ENCODE results near the gene WWC2. TPM values are rescaled to one million over a fixed set of nuclear protein-coding genes. Genes with fewer than 3 reads are reported as not detected.

Gene WWC2
- total RNA-seq, 1 experiment from 2014 or later = 80.3 TPM

DNA sequence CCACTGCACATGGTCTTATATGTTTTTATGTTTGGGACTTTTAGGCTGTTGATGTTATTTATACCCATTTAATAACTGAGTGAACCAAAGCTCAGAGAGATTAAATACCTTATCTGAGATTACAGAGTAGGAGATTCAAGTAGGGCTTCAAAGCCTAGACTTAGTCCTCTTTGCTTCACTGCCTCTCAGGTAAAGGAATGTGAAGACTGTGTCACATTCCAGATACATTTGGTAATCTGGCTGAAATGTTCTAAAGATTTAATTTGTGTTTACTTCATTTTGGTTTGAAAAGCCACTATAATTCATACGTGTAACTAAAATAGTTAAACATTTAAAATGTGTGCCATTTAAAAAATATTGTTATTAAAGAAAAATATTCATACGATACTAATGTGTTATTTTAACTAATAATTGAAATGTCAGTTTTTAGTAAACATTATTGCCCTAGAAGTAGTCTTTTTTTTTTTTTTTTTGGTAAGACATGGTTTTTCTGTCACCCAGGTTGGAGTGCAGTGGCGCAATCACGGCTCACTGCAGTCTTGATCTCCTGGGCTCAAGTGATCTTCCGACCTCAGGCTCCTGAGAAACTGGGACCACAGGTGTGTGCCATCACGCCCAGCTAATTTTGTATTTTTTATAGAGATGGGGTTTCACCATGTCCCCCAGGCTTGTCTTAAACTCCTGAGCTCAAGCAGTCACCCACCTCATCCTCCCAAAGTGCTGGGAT is 54.3 kb downstream of the WWC2 start:
- H3K36me3 ChIP-seq (ENCODE audit: control insufficient read depth, insufficient read depth, low read length) = no peaks in the 10 kb centered on the region
- no TSS peak for BruUV-seq (replicated peaks)
- CTCF ChIA-PET = no interaction called here
- H3K4me1 ChIP-seq (ENCODE audit: control insufficient read depth, insufficient read depth, low read length) = peaks cover 21% of the 10 kb centered on the region
- H3K27me3 ChIP-seq (ENCODE audit: control insufficient read depth, insufficient read depth, low read length) = no peaks in the 10 kb centered on the region
- POLR2A ChIA-PET = interaction anchor here (0.7 kb wide), 1 partner anchor 12 kb away, joined by 4 read pairs; no protein-coding TSS in a partner anchor
- H3K4me3 ChIP-seq (ENCODE audit: low read depth in 2 of 2, low read length in 2 of 2) = no peak overlapping the region
- intact Hi-C loops (cut with micrococcal nuclease; ENCODE audit: unreplicated experiment) (no loop called here), in situ Hi-C loops (cut with HindIII; ENCODE audit: low pct_unique_long_range_greater_than_20kb, low sequenced_read_pairs) (no loop called here)
- no peak for TF ChIP-seq POLR2AphosphoS5 (IDR thresholded peaks at IDR 0.05; ENCODE audit: low read depth, low read length)
- TF ChIP-seq TCF7L2 (IDR thresholded peaks at IDR 0.05; ENCODE audit: low read depth, low read length) = no peak
- no peak for TF ChIP-seq SIN3A (IDR thresholded peaks at IDR 0.05; ENCODE audit: borderline replicate concordance, insufficient read depth, low read depth, low read length)
- TF ChIP-seq, protein P1, sequence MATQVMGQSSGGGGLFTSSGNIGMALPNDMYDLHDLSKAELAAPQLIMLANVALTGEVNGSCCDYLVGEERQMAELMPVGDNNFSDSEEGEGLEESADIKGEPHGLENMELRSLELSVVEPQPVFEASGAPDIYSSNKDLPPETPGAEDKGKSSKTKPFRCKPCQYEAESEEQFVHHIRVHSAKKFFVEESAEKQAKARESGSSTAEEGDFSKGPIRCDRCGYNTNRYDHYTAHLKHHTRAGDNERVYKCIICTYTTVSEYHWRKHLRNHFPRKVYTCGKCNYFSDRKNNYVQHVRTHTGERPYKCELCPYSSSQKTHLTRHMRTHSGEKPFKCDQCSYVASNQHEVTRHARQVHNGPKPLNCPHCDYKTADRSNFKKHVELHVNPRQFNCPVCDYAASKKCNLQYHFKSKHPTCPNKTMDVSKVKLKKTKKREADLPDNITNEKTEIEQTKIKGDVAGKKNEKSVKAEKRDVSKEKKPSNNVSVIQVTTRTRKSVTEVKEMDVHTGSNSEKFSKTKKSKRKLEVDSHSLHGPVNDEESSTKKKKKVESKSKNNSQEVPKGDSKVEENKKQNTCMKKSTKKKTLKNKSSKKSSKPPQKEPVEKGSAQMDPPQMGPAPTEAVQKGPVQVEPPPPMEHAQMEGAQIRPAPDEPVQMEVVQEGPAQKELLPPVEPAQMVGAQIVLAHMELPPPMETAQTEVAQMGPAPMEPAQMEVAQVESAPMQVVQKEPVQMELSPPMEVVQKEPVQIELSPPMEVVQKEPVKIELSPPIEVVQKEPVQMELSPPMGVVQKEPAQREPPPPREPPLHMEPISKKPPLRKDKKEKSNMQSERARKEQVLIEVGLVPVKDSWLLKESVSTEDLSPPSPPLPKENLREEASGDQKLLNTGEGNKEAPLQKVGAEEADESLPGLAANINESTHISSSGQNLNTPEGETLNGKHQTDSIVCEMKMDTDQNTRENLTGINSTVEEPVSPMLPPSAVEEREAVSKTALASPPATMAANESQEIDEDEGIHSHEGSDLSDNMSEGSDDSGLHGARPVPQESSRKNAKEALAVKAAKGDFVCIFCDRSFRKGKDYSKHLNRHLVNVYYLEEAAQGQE (IDR thresholded peaks at IDR 0.05; ENCODE audit: insufficient read depth in 1 of 2, low read depth in 2 of 2, low read length in 1 of 2) = no peak
- TF ChIP-seq, protein P2, sequence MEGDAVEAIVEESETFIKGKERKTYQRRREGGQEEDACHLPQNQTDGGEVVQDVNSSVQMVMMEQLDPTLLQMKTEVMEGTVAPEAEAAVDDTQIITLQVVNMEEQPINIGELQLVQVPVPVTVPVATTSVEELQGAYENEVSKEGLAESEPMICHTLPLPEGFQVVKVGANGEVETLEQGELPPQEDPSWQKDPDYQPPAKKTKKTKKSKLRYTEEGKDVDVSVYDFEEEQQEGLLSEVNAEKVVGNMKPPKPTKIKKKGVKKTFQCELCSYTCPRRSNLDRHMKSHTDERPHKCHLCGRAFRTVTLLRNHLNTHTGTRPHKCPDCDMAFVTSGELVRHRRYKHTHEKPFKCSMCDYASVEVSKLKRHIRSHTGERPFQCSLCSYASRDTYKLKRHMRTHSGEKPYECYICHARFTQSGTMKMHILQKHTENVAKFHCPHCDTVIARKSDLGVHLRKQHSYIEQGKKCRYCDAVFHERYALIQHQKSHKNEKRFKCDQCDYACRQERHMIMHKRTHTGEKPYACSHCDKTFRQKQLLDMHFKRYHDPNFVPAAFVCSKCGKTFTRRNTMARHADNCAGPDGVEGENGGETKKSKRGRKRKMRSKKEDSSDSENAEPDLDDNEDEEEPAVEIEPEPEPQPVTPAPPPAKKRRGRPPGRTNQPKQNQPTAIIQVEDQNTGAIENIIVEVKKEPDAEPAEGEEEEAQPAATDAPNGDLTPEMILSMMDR (IDR thresholded peaks at IDR 0.05) = no peak
- DNase-seq (ENCODE audit: low read depth, low spot score) = no peak
- no peaks in the 10 kb centered on the region for H3K9me3 ChIP-seq (ENCODE audit: control insufficient read depth, insufficient read depth, low read depth, low read length)
- H3K27ac ChIP-seq (ENCODE audit: low read length) = no peak overlapping the region
- no peak for ATAC-seq

DNA sequence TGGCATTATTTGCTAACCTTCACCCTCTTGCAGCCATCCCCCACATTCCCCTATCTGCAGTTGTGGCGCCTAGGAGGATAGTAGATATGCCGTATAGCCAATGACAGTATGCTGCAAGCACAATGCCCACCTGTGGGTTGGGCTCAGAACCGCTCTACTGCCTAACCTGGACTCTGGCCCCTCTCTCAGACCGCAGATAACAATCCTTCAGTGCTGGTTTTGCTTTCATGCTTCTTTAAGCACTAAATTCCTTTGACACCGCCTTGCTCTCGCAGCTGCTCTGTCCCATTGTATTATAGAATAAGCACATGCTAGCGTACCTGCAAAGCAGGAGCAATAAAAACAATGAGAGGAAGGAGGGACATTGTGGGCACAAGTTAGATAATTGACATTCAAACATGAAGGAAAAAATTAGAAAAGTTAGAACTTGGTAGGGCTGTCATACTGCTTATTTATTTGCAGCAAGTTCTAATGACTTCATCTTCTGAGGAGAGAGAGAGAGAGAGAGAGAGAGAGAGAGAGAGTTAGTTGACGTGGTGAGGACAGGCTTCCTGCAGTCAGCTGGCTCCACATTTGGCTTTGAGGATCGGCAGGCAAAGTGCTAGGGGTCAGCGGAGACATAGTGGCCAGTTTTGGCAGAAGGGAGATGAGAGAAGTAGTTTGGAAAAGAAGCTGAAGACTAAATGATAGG is 55.8 kb downstream of the WWC2 start:
- in situ Hi-C loops (cut with HindIII; ENCODE audit: low pct_unique_long_range_greater_than_20kb, low sequenced_read_pairs) = no loop called here
- no peak for DNase-seq (ENCODE audit: low read depth, low spot score)
- Histone ChIP-seq H3K4me3 (ENCODE audit: low read depth in 2 of 2, low read length in 2 of 2) (no peak overlapping the region), H3K36me3 (ENCODE audit: control insufficient read depth, insufficient read depth, low read length) (no peaks in the 10 kb centered on the region), H3K9me3 (ENCODE audit: control insufficient read depth, insufficient read depth, low read depth, low read length) (no peaks in the 10 kb centered on the region), H3K27ac (ENCODE audit: low read length) (no peak overlapping the region), H3K27me3 (ENCODE audit: control insufficient read depth, insufficient read depth, low read length) (no peaks in the 10 kb centered on the region), H3K4me1 (ENCODE audit: control insufficient read depth, insufficient read depth, low read length) (peaks cover 12% of the 10 kb centered on the region)
- ChIA-PET POLR2A (no interaction called here), CTCF (no interaction called here)
- TF ChIP-seq, protein P2 (IDR thresholded peaks at IDR 0.05) = no peak
- TF ChIP-seq TCF7L2 (IDR thresholded peaks at IDR 0.05; ENCODE audit: low read depth, low read length) = no peak
- TF ChIP-seq SIN3A (IDR thresholded peaks at IDR 0.05; ENCODE audit: borderline replicate concordance, insufficient read depth, low read depth, low read length) = no peak
- no peak for TF ChIP-seq POLR2AphosphoS5 (IDR thresholded peaks at IDR 0.05; ENCODE audit: low read depth, low read length)
- TF ChIP-seq, protein P1 (IDR thresholded peaks at IDR 0.05; ENCODE audit: insufficient read depth in 1 of 2, low read depth in 2 of 2, low read length in 1 of 2) = no peak
- ATAC-seq = no peak
- intact Hi-C loops (cut with micrococcal nuclease; ENCODE audit: unreplicated experiment) = no loop called here
- BruUV-seq (replicated peaks) = no TSS peak
